WTC11 (cell line): Measurements from ENCODE around the gene DTHD1. TPM values are rescaled to one million over a fixed set of nuclear protein-coding genes. Genes with fewer than 3 reads are reported as not detected.

Experiments used
- ATAC-seq: fragments of 200-7000 bp; cut with Tn5 transposase; 2 replicates; pipeline ENCODE4 v1.10.0; 2021; ENCODE audit warnings: mild to moderate bottlenecking, moderate library complexity
- CTCF ChIA-PET: fragments of 300-600 bp; sonication (Branson Sonifier 250); formaldehyde crosslinking; loops from one replicate; lab custom pipeline; 2021; ENCODE audit warnings: antibody characterized with exemption; lab: Charles Lee
- POLR2A ChIA-PET: fragments of 350-600 bp; sonication (Branson Sonifier 250); formaldehyde crosslinking; loops from one replicate; lab custom pipeline; 2021; ENCODE audit warnings: antibody characterized with exemption; lab: Charles Lee
- DNase-seq: peaks from one replicate; pipeline ENCODE4 v3.0.0; 2021; ENCODE audit warnings: low spot score
- H3K27ac Mint-ChIP-seq: 2 replicates; pipeline ENCODE4 v1.8.0; 2021; ENCODE audit warnings: mixed read lengths
- H3K27me3 Mint-ChIP-seq: 2 replicates; pipeline ENCODE4 v1.8.0; 2021; ENCODE audit warnings: low read depth, mild to moderate bottlenecking, moderate library complexity, mixed read lengths
- H3K36me3 Mint-ChIP-seq: 2 replicates; pipeline ENCODE4 v1.8.0; 2021; ENCODE audit warnings: mixed read lengths
- H3K4me1 Mint-ChIP-seq: 2 replicates; pipeline ENCODE4 v1.8.0; 2022; ENCODE audit warnings: mixed read lengths
- H3K4me3 Mint-ChIP-seq: 2 replicates; pipeline ENCODE4 v1.8.0; 2021; ENCODE audit warnings: mild to moderate bottlenecking, moderate library complexity, mixed read lengths
- H3K9me3 Mint-ChIP-seq: 2 replicates; pipeline ENCODE4 v1.8.0; 2021; ENCODE audit warnings: mixed read lengths
- ATF1 ChIP-seq: sonication (generic); formaldehyde crosslinking; IDR thresholded peaks from 2 replicates; pipeline ENCODE4 v1.8.1; 2023; ENCODE audit warnings: mild to moderate bottlenecking, moderate library complexity, missing genetic modification reagents
- CREB1 ChIP-seq: sonication (generic); formaldehyde crosslinking; IDR thresholded peaks from 2 replicates; pipeline ENCODE4 v1.8.0; 2023; ENCODE audit warnings: mild to moderate bottlenecking, missing genetic modification reagents
- CTCF ChIP-seq: fragments of 200-600 bp; IDR thresholded peaks from 2 replicates; pipeline ENCODE4 v1.8.0; 2022; ENCODE audit warnings: antibody characterized with exemption
- E2F5 ChIP-seq: sonication (generic); formaldehyde crosslinking; IDR thresholded peaks from 2 replicates; pipeline ENCODE4 v1.8.1; 2022; ENCODE audit warnings: mild to moderate bottlenecking, moderate library complexity, missing genetic modification reagents
- ESRRA ChIP-seq: sonication (generic); formaldehyde crosslinking; IDR thresholded peaks from 2 replicates; pipeline ENCODE4 v1.8.1; 2022; ENCODE audit warnings: mild to moderate bottlenecking, missing genetic modification reagents, borderline replicate concordance
- FOXJ3 ChIP-seq: sonication (generic); formaldehyde crosslinking; IDR thresholded peaks from 2 replicates; pipeline ENCODE4 v1.9.0; 2021; ENCODE audit warnings: missing genetic modification reagents, mild to moderate bottlenecking, borderline replicate concordance
- FOXK1 ChIP-seq: sonication (generic); formaldehyde crosslinking; IDR thresholded peaks from 2 replicates; pipeline ENCODE4 v1.8.0; 2022; ENCODE audit warnings: mild to moderate bottlenecking, moderate library complexity, missing genetic modification reagents
- FOXP1 ChIP-seq: sonication (generic); formaldehyde crosslinking; IDR thresholded peaks from 2 replicates; pipeline ENCODE4 v1.8.0; 2022; ENCODE audit warnings: missing genetic modification reagents, mild to moderate bottlenecking, moderate library complexity, borderline replicate concordance
- GRHL2 ChIP-seq: fragments of 250-450 bp; sonication (Bioruptor Pico); IDR thresholded peaks from 2 replicates; pipeline ENCODE4 v1.8.0; 2022; ENCODE audit warnings: mild to moderate bottlenecking, moderate library complexity; ENCODE audit not compliant: insufficient replicate concordance, severe bottlenecking
- HMGA2 ChIP-seq: fragments of 250-450 bp; sonication (Bioruptor Pico); IDR thresholded peaks from 2 replicates; pipeline ENCODE4 v1.4.0; 2021; ENCODE audit warnings: mild to moderate bottlenecking, moderate library complexity
- KAT7 ChIP-seq: sonication (generic); formaldehyde crosslinking; IDR thresholded peaks from 2 replicates; pipeline ENCODE4 v1.8.1; 2023; ENCODE audit warnings: missing genetic modification reagents, mild to moderate bottlenecking, borderline replicate concordance
- MAX ChIP-seq: sonication (generic); formaldehyde crosslinking; IDR thresholded peaks from 2 replicates; pipeline ENCODE4 v1.8.0; 2022; ENCODE audit warnings: mild to moderate bottlenecking, missing genetic modification reagents
- MXD4 ChIP-seq: fragments of 250-450 bp; sonication (Bioruptor Pico); IDR thresholded peaks from 2 replicates; pipeline ENCODE4 v1.8.0; 2021; ENCODE audit warnings: mild to moderate bottlenecking, moderate library complexity, borderline replicate concordance
- MYBL2 ChIP-seq: sonication (generic); formaldehyde crosslinking; IDR thresholded peaks from 2 replicates; pipeline ENCODE4 v1.8.1; 2023; ENCODE audit warnings: mild to moderate bottlenecking, moderate library complexity, missing genetic modification reagents
- NFATC4 ChIP-seq: fragments of 250-450 bp; sonication (Bioruptor Pico); IDR thresholded peaks from 2 replicates; pipeline ENCODE4 v1.9.0; 2021; ENCODE audit warnings: mild to moderate bottlenecking
- NFYB ChIP-seq: sonication (generic); formaldehyde crosslinking; conservative IDR thresholded peaks from 2 replicates; pipeline ENCODE4 v1.8.0; 2022; ENCODE audit warnings: low read depth, missing genetic modification reagents
- RELA ChIP-seq: sonication (generic); formaldehyde crosslinking; IDR thresholded peaks from 2 replicates; pipeline ENCODE4 v1.8.1; 2022; ENCODE audit warnings: missing genetic modification reagents, mild to moderate bottlenecking, borderline replicate concordance
- RORB ChIP-seq: fragments of 250-450 bp; sonication (Bioruptor Pico); IDR thresholded peaks from 2 replicates; pipeline ENCODE4 v1.9.0; 2021; ENCODE audit warnings: mild to moderate bottlenecking
- TP53 ChIP-seq: sonication (generic); formaldehyde crosslinking; IDR thresholded peaks from 2 replicates; pipeline ENCODE4 v1.8.1; 2023; ENCODE audit warnings: mild to moderate bottlenecking, missing genetic modification reagents
- USF1 ChIP-seq: sonication (generic); formaldehyde crosslinking; IDR thresholded peaks from 2 replicates; pipeline ENCODE4 v1.8.0; 2022; ENCODE audit warnings: mild to moderate bottlenecking, missing genetic modification reagents
- ZMAT4 ChIP-seq: fragments of 250-450 bp; sonication (Bioruptor Pico); IDR thresholded peaks from 2 replicates; pipeline ENCODE4 v1.9.0; 2021; ENCODE audit warnings: mild to moderate bottlenecking
- ZNF121 ChIP-seq: sonication (generic); formaldehyde crosslinking; IDR thresholded peaks from 2 replicates; pipeline ENCODE4 v1.8.0; 2023; ENCODE audit warnings: missing genetic modification reagents
- ZNF416 ChIP-seq: fragments of 250-450 bp; sonication (Bioruptor Pico); IDR thresholded peaks from 2 replicates; pipeline ENCODE4 v1.9.0; 2021; ENCODE audit warnings: mild to moderate bottlenecking, inconsistent platforms
- total RNA-seq: library from RNA; stranded (reverse); gene quantifications from 3 replicates; pipeline ENCODE4 v1.2.3, GENCODE V29; 2021
- TF ChIP-seq, protein P1 (sequence below): sonication (generic); formaldehyde crosslinking; IDR thresholded peaks from 2 replicates; pipeline ENCODE4 v1.8.1; 2023; ENCODE audit warnings: mild to moderate bottlenecking, missing genetic modification reagents, moderate library complexity
- TF ChIP-seq, protein P2 (sequence below): sonication (generic); formaldehyde crosslinking; IDR thresholded peaks from 2 replicates; pipeline ENCODE4 v1.8.0; 2022; ENCODE audit warnings: mild to moderate bottlenecking, missing genetic modification reagents
- TF ChIP-seq, protein P3 (sequence below): fragments of 250-450 bp; sonication (Bioruptor Pico); IDR thresholded peaks from 2 replicates; pipeline ENCODE4 v1.9.0; 2021; ENCODE audit warnings: mild to moderate bottlenecking, borderline replicate concordance

DTHD1 gene
- total RNA-seq, 1 experiment from 2014 or later, result not detected

DNA sequence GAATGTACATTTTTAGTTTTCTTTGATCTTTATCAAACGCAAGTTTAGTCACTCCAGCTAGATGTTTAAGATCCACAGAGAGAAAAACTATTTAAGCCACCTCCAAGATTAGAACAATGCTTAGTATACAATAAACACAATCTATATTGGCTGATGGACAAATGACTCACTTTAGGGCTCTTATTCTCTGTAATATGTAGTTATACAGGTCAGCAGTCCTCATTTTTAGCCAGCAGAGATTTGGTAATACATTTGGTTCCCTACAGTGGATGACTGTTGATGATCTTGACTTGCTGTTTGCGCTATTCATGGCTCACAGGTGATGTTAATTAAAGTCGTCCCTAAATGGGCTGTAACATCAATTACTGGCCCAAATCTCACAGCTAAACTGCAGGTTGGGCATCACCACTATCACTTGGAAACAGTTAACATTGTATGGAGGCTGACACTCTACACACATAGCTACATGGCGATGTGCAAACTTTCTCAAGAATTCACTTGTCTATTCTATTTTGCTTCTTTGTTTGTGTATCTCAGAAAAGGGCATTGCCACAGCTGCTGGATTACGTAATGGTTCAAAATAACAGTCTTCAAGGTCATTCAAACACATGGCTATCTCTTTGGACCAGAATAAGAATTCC lies 11.8 kb upstream of the DTHD1 start:
- CTCF ChIA-PET, result no interaction called here
- no peak for DNase-seq
- no peaks in the 10 kb centered on the region; the same call in 1 of the 2 replicates for H3K27me3 Mint-ChIP-seq
- no peak overlapping the region for H3K27ac Mint-ChIP-seq
- POLR2A ChIA-PET, result no interaction called here
- H3K36me3 Mint-ChIP-seq, result no peaks in the 10 kb centered on the region
- TF ChIP-seq, protein P1, sequence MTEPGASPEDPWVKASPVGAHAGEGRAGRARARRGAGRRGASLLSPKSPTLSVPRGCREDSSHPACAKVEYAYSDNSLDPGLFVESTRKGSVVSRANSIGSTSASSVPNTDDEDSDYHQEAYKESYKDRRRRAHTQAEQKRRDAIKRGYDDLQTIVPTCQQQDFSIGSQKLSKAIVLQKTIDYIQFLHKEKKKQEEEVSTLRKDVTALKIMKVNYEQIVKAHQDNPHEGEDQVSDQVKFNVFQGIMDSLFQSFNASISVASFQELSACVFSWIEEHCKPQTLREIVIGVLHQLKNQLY (CRISPR knock-in tag), result no peak
- no peak for TF ChIP-seq GRHL2 (CRISPR knock-in tag)
- TF ChIP-seq TP53 (CRISPR knock-in tag), result no peak
- no peak for TF ChIP-seq NFATC4 (CRISPR knock-in tag)
- TF ChIP-seq ZMAT4 (CRISPR knock-in tag), result no peak
- TF ChIP-seq KAT7, result no peak
- TF ChIP-seq RORB (CRISPR knock-in tag), result no peak
- TF ChIP-seq MXD4 (CRISPR knock-in tag), result no peak
- TF ChIP-seq ZNF416 (CRISPR knock-in tag), result no peak
- TF ChIP-seq FOXP1, result no peak
- no peak for TF ChIP-seq ZNF121
- no peak for TF ChIP-seq HMGA2
- no peak for TF ChIP-seq FOXJ3
- no peak for TF ChIP-seq FOXK1 (CRISPR knock-in tag)
- no peak for TF ChIP-seq RELA (CRISPR knock-in tag)
- no peak for TF ChIP-seq CREB1 (CRISPR knock-in tag)
- no peak for TF ChIP-seq MAX
- no peak for TF ChIP-seq ESRRA (CRISPR knock-in tag)
- TF ChIP-seq MYBL2 (CRISPR knock-in tag), result no peak
- TF ChIP-seq ATF1 (CRISPR knock-in tag), result no peak
- TF ChIP-seq, all 79 proteins: peak for 0
- Mint-ChIP-seq H3K9me3 (no peaks in the 10 kb centered on the region), H3K4me3 (no peak overlapping the region), H3K4me1 (peaks cover 10% of the 10 kb centered on the region)
- no peak for ATAC-seq

GRCh38 chr4:36273276-36273675 lies 8.1 kb upstream of the DTHD1 start:
- H3K4me3 Mint-ChIP-seq, result no peak overlapping the region
- ATAC-seq (no peak), DNase-seq (no peak)
- H3K9me3 Mint-ChIP-seq, result no peaks in the 10 kb centered on the region
- CTCF ChIA-PET, result no interaction called here
- POLR2A ChIA-PET, result no interaction called here
- no peaks in the 10 kb centered on the region for H3K27me3 Mint-ChIP-seq
- H3K27ac Mint-ChIP-seq, result no peak overlapping the region
- H3K4me1 Mint-ChIP-seq, result peaks cover 3% of the 10 kb centered on the region; the same call in 1 of the 2 replicates
- H3K36me3 Mint-ChIP-seq, result no peaks in the 10 kb centered on the region
- TF ChIP-seq, protein P2, sequence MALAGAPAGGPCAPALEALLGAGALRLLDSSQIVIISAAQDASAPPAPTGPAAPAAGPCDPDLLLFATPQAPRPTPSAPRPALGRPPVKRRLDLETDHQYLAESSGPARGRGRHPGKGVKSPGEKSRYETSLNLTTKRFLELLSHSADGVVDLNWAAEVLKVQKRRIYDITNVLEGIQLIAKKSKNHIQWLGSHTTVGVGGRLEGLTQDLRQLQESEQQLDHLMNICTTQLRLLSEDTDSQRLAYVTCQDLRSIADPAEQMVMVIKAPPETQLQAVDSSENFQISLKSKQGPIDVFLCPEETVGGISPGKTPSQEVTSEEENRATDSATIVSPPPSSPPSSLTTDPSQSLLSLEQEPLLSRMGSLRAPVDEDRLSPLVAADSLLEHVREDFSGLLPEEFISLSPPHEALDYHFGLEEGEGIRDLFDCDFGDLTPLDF (CRISPR knock-in tag), result no peak
- TF ChIP-seq USF1 (no peak), NFYB (CRISPR knock-in tag) (no peak), CTCF (no peak), E2F5 (no peak)
- TF ChIP-seq, protein P3, sequence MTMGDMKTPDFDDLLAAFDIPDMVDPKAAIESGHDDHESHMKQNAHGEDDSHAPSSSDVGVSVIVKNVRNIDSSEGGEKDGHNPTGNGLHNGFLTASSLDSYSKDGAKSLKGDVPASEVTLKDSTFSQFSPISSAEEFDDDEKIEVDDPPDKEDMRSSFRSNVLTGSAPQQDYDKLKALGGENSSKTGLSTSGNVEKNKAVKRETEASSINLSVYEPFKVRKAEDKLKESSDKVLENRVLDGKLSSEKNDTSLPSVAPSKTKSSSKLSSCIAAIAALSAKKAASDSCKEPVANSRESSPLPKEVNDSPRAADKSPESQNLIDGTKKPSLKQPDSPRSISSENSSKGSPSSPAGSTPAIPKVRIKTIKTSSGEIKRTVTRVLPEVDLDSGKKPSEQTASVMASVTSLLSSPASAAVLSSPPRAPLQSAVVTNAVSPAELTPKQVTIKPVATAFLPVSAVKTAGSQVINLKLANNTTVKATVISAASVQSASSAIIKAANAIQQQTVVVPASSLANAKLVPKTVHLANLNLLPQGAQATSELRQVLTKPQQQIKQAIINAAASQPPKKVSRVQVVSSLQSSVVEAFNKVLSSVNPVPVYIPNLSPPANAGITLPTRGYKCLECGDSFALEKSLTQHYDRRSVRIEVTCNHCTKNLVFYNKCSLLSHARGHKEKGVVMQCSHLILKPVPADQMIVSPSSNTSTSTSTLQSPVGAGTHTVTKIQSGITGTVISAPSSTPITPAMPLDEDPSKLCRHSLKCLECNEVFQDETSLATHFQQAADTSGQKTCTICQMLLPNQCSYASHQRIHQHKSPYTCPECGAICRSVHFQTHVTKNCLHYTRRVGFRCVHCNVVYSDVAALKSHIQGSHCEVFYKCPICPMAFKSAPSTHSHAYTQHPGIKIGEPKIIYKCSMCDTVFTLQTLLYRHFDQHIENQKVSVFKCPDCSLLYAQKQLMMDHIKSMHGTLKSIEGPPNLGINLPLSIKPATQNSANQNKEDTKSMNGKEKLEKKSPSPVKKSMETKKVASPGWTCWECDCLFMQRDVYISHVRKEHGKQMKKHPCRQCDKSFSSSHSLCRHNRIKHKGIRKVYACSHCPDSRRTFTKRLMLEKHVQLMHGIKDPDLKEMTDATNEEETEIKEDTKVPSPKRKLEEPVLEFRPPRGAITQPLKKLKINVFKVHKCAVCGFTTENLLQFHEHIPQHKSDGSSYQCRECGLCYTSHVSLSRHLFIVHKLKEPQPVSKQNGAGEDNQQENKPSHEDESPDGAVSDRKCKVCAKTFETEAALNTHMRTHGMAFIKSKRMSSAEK (CRISPR knock-in tag), result no peak
